Parietal lobe (tissue), 1 donor: Measurements from ENCODE around the gene MPL. TPM values are rescaled to one million over a fixed set of nuclear protein-coding genes. Genes with fewer than 3 reads are reported as not detected.

Experiments
- total RNA-seq: library from RNA; depleted of rRNA; stranded (reverse); fragments of >200 nt; gene quantifications from one replicate; pipeline ENCODE4 v1.2.3, GENCODE V29; 2014

MPL gene
- not detected for total RNA-seq

GRCh38 chr1:43337588-43337987 is at the start of gene MPL:
MPL (plus strand) TSS chr1:43337818; CDS start chr1:43337849, 31 bp downstream.

GRCh38 chr1:43300378-43301094 is 37.1 kb upstream of the MPL start, which contains the start of gene TIE1:
TIE1 (plus strand) TSS chr1:43300982; CDS start chr1:43301072, 90 bp downstream.

GRCh38 chr1:43358746-43359693 is 21.4 kb downstream of the MPL start, which contains the start of gene CDC20:
CDC20 (plus strand) TSS chr1:43358981; CDS start chr1:43359216, 235 bp downstream.

GRCh38 chr1:43367904-43368645 is 30.5 kb downstream of the MPL start, which contains the start of gene ELOVL1:
ELOVL1 (minus strand) TSS chr1:43368011; CDS start chr1:43365609, 2,402 bp downstream.

GRCh38 chr1:43389326-43390313 is 52.0 kb downstream of the MPL start, which contains the start of the genes MED8 and SZT2:
MED8 (minus strand) TSS chr1:43389800; CDS start chr1:43389764, 36 bp downstream.
SZT2 (plus strand) TSS chr1:43389899; CDS start chr1:43389969, 70 bp downstream.

Other genes starting within 250 kb of the MPL start
- 50.1 TPM for gene EBNA1BP2, start 165.5 kb upstream of the MPL start, total RNA-seq
- 1.3 TPM for gene CFAP57, start 165.5 kb upstream of the MPL start, total RNA-seq
- 0.31 TPM for gene TMEM125, start 67.8 kb upstream of the MPL start, total RNA-seq
- gene C1orf210, start 52.2 kb upstream of the MPL start, total RNA-seq, result not detected
- gene TIE1, start 36.8 kb upstream of the MPL start, total RNA-seq, result 15.7 TPM
- gene CDC20, start 21.2 kb downstream of the MPL start, total RNA-seq, result 6.9 TPM
- 7.2 TPM for gene ELOVL1, start 30.2 kb downstream of the MPL start, total RNA-seq
- 28.2 TPM for gene MED8, start 52.0 kb downstream of the MPL start, total RNA-seq
- 78.6 TPM for gene SZT2, start 52.1 kb downstream of the MPL start, total RNA-seq
- gene HYI, start 116.1 kb downstream of the MPL start, total RNA-seq, result 50.1 TPM
- 73.2 TPM for gene PTPRF, start 193.1 kb downstream of the MPL start, total RNA-seq